A204.1 (cell line): Measurements from ENCODE around the gene RAF1.
A peak's percentile ranks its signal among the peaks of the same experiment; 100 is the strongest.
"Not testable (repeated sequence)": the region's sequence is repeated elsewhere in the genome, so short reads cannot be mapped to it uniquely, and the experiment has no call there.

Experiments used
- FAIRE-seq: peaks from 2 replicates; lab custom pipeline; 2012; peaks lifted over from hg19 to GRCh38; lab: Jason Lieb, UNC

Gene RAF1

DNA sequence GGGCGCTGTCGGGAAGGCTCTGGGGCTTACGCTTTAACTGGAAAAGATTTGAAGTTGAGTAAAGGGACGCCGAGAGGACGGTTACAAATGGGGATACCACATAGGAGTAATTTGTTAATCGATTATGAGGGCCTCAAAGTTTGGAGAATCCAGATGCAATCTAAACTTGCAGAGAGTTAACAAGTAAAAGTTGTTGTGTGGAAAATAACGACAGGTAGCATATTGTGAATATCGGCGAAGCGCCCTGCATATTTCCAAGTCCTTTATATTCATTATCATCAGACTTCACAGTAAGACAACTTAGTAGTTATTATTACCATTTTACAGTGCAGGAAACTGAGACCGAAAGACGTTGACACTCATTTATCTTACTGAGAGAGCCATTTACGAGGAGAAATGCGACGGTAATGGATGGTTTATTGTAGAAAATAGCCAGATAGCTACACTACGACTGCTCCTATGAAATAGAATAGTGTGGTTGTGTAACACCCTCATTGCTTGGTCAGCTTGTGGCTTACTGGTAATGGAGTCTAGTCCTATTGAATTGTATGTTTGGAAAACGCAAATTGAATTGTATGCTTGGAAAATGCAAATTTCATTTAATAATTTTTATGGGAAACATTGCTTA lies 106.3 kb downstream of the RAF1 start:
- no peak for FAIRE-seq

DNA sequence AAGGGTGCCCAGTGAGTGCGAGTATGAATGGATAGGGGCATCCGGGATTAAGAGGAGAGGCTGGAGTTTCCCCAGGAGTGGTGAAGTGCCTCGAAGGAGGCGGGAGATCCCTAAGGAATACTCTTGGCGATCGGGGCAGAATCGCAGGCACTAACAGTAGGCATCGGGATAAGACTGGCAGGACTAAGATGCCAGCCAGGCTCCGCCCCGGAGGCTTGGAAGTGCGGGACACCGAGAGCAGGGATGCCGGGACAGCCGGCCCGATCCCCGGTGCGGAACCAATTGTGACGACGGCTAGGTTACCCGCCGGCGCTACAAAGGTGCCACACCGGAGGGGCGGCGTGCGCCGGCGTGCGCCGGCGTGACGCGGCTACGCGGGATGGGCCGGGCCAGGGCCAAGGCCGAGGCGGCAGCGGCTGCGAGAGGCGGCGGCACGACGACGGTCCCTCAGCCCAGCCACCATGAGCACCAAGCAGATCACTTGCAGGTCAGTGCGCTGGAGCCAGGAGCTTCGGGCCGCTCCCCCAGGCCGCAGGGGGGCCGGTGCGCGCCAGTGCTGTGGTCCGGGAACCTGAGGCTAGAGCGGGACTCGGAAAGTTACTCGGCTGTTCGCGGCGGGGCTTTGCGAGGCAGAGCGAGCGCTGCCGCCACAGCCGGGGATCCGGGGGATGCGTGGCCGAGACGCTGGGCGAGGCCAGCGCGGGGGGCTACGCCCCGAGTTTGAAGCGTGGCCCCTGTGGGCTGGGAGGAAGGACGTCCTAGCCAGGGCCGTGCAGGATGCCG lies 107.0 kb downstream of the RAF1 start, which contains the start of gene MKRN2:
Gene MKRN2 (plus strand): TSS at position 398 of the 783 bp plus-strand sequence. CDS start 64 bp downstream, at position 462.
- FAIRE-seq = no peak

DNA sequence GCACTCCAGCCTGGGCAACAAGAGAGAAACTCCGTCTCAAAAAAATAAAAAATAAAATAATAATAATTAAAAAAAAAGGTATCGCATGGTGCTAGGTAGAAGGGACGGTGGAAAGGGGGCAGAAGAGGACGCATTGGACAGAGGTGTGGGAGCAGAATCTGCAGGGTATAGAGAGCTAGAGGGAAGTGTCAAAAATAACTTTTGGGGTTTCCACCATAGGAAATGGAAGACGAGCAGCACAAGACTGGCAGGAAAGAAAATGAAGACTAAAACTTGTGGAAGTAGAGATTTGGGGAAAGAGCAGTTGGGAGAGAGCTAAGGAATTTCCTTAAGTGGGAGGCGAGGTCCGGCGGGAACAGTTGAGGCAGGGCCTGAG lies 107.6 kb downstream of the RAF1 start:
- FAIRE-seq = no peak

DNA sequence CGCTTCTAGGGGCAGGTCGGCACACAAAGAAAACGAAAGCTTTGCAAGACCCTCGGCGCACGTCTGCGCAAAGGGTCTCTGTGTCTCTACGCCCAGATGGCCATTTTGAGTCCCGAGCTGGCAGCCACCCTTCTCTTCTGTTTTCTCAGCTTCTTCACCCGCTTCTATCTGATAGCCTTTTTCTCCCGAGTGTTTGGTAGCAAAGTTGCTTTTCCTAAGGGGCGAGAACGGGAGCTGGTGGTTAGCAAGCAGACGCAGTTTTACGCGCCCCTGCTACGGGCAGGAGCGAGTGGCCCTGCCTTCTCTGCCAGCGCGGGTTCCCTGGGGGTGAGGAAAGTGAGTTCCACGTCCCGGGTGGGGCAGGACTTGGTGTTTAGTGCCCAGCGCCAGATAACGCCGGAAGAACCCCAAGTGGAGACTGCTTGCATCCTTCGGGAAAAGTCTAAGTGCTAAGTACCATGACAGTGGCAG lies 110.0 kb downstream of the RAF1 start:
- FAIRE-seq = no peak

DNA sequence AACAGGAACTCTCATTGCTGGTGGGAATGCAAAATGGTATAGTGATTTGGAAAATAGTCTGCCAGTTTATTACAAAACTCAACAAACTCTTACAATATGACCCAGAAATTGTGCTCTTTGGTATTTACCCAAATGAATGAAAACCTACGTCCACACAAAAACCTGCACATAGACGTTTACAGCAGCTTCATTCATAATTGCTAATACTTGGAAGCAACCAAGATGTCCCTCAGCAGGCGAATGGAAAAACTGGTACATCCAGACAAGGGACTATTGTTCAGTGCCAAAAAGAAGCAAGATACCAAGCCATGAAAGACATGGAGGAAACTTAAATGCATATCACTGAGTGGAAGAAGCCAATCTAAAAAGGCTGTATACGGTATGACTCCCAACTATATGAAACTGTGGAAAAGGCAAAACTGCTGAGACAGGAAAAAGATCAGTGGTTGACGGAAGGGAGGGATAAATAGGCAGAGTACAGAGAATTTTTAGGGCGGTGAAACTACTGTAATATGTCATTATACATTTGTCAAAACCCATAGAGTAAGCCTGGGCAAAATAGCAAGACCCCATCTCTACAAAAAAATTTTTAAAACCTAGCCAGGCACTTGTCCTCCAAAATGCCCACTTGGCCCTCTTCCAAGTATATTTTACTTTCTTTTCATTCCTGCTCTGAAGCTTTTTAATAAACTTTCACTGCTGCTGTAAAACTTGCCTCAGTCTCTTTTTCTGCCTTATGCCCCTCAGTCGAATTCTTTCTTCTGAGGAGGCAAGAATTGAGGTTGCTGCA lies 113.8 kb downstream of the RAF1 start:
- FAIRE-seq = peak; percentile 84

DNA sequence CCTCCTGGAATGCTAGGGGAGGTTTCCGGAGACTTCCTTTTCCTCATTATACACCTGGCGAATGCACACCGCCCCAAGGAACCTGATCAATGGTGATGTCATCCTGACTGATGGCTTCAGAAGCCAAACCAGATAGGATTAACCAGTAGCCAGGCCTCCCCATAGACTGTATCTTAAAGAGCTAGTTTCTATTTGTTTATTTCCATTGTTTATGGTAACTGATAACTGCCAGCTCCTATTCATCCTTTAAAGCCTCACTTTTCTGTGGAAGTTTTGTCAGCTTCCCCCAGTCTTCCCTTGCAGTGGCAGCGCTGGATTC lies 118.5 kb downstream of the RAF1 start, which contains the start of gene MKRN2OS:
Gene MKRN2OS (minus strand): TSS at position 27 of the 319 bp plus-strand sequence. CDS start 35 bp downstream, outside the sequence.
- FAIRE-seq = no peak

DNA sequence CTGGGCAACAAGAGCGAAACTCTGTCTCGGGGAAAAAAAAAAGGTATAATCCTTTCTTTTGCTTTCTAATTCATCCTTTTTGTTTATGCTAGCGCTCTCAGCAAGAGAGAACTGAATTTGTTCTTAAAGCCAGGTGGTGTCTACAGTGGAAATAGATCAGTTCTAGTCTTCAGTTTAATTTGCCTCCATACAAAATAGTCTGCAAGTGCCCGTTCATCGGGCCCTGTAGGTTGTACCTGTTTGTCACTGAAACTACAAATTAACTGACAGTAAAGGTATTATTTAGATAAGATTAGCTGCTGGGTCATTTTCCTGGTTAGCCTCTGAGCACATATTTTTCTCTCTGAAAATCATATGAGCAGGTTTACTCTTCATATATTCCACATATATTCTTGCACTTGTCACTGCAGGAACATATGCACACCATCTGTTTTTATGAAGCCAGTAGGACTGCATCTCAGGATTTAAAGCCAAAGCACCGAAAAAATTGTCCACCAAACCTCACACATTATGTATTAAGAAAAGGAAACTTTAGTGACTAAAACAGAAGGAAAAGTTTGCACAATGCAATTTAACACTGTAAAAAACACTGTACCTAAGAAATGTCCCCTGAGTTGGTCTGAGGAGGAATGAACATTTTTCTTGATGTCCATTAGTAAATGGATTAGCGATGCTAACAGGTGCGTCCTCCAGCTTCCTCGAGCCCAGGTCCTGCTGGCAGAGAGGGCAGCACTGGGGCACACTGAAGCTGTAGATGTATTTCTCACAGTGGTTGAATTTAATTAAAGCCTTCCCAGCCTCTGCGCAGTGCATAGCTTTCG lies 119.1 kb downstream of the RAF1 start:
- FAIRE-seq = no peak

DNA sequence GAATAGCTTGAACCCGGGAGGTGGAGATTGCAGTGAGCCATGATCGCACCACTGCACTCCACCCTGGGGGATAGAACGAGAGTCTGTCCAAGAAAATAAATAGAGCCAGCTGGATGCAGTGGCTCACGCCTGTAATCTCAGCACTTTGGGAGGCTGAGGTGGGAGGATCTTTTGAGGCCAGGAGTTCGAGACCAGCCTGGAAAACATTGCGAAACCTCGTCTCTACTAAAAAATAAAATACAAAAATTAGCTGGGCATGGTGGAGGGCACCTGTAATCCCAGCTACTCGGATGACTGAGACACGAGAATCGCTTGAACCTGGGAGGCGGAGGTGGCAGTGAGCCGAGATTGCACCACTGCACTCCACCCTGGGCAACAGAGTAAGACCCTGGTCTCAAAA lies 120.4 kb downstream of the RAF1 start:
- not testable (repeated sequence) for FAIRE-seq

DNA sequence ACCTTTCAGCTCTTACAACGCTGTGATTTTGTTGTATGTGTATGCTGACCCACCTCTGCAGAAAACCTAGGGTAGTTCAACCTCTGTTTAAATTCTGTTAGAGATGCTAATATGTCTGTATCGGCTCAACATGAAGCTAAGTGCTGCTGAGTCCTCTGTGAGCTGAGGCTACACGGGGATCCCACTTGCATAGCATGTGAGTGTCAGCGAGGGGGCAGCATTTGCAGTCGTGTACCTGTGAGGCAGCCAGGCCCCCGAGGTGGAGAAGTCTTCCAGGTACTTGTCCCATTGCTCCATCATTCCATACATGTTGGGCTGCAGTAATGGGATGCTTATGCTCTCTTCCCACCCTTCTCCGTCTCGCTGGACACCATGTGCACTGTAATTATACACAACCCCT lies 122.3 kb downstream of the RAF1 start:
- no peak for FAIRE-seq

DNA sequence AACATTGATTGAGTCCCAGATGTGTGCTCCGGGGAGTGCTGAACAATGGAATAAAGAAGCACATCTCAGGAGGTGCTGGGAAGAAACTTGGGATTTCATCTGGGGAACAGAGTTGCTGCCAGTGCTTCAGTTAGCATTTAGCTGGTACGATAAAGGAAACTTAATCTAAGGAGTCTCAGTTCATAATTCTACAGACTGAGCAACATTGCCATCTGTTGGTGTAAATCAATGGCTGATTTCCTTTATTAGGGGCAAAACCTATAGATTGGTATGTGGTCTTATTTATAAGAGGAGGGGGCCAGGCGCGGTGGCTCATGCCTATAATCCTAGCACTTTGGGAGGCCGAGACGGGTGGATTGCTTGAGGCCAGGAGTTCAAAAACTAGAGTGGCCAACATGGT lies 127.5 kb downstream of the RAF1 start:
- FAIRE-seq = no peak
